CD8-positive, alpha-beta memory T cell (primary cell): Measurements from ENCODE around the gene POLE4. TPM values are rescaled to one million over a fixed set of nuclear protein-coding genes. Genes with fewer than 3 reads are reported as not detected.

Source experiments
- CTCF ChIA-PET: fragments of 350-600 bp; sonication (Branson Sonifier 250); formaldehyde crosslinking; loops from one replicate; lab custom pipeline; 2021; ENCODE audit warnings: antibody characterized with exemption; lab: Charles Lee
- POLR2A ChIA-PET: fragments of 350-600 bp; sonication (Branson Sonifier 250); formaldehyde crosslinking; loops from one replicate; lab custom pipeline; 2021; ENCODE audit warnings: antibody characterized with exemption; lab: Charles Lee
- DNase-seq, 5 donors: peaks; one replicate each; pipeline versions ENCODE4 v3.0.0 to v3.0.0-alpha.2; 2020 to 2022; ENCODE audit warnings: mixed read lengths in 1 of 5
- H3K27ac ChIP-seq: one replicate; pipeline ENCODE4 v1.7.0; 2013; ENCODE audit warnings: low read depth, mild to moderate bottlenecking, low read length, moderate library complexity
- H3K27me3 ChIP-seq: 2 replicates; pipeline ENCODE4 v1.7.0; 2013; ENCODE audit warnings: low read length, mild to moderate bottlenecking; ENCODE audit not compliant: insufficient read depth, poor library complexity, severe bottlenecking
- H3K36me3 ChIP-seq: 2 replicates; pipeline ENCODE4 v1.7.0; 2013; ENCODE audit warnings: mild to moderate bottlenecking, low read length, moderate library complexity; ENCODE audit not compliant: insufficient read depth
- H3K4me1 ChIP-seq: 2 replicates; pipeline ENCODE4 v1.7.0; 2013; ENCODE audit warnings: mild to moderate bottlenecking, low read length, moderate library complexity; ENCODE audit not compliant: insufficient read depth
- H3K4me3 ChIP-seq: 2 replicates; pipeline ENCODE4 v1.7.0; 2013; ENCODE audit warnings: mild to moderate bottlenecking, low read length
- H3K9me3 ChIP-seq: 2 replicates; pipeline ENCODE4 v1.7.0; 2013; ENCODE audit warnings: mild to moderate bottlenecking, low read length
- H3K27ac Mint-ChIP-seq, 8 donors: one replicate each; pipeline ENCODE4 v1.8.0; 2020 to 2021; ENCODE audit warnings: mixed read lengths in 8 of 8, mild to moderate bottlenecking in 6 of 8, inconsistent platforms in 3 of 8, moderate library complexity in 3 of 8
- H3K27me3 Mint-ChIP-seq, 2 donors: one replicate each; pipeline ENCODE4 v1.8.0; 2020 to 2021; ENCODE audit warnings: mixed read lengths in 2 of 2, mild to moderate bottlenecking in 1 of 2, moderate library complexity in 1 of 2
- H3K36me3 Mint-ChIP-seq, 3 donors: one replicate each; pipeline ENCODE4 v1.8.0; 2020 to 2021; ENCODE audit warnings: mixed read lengths in 3 of 3, inconsistent platforms in 1 of 3, mild to moderate bottlenecking in 1 of 3
- H3K4me1 Mint-ChIP-seq, 3 donors: one replicate each; pipeline ENCODE4 v1.8.0; 2020 to 2021; ENCODE audit warnings: mixed read lengths in 3 of 3, inconsistent platforms in 1 of 3, mild to moderate bottlenecking in 1 of 3
- H3K4me3 Mint-ChIP-seq, 7 donors: one replicate each; pipeline ENCODE4 v1.8.0; 2020 to 2021; ENCODE audit warnings: mixed read lengths in 7 of 7, mild to moderate bottlenecking in 6 of 7, moderate library complexity in 4 of 7, inconsistent platforms in 2 of 7
- H3K9me3 Mint-ChIP-seq, 5 donors: one replicate each; pipeline ENCODE4 v1.8.0; 2020 to 2022; ENCODE audit warnings: mixed read lengths in 5 of 5, mild to moderate bottlenecking in 3 of 5, moderate library complexity in 2 of 5, inconsistent platforms in 1 of 5
- polyA plus RNA-seq: library from polyadenylated mRNA; unstranded; fragments of 300-500 nt; fragmentation: Illumina TruSeq; gene quantifications from one replicate; pipeline ENCODE4 v1.2.3, GENCODE V29; 2021
- total RNA-seq, 2 experiments: library from RNA; stranded (reverse); gene quantifications; one replicate each; pipeline ENCODE4 v1.2.3, GENCODE V29; 2021

POLE4 gene
- total and polyA plus RNA-seq, 3 experiments from 2014 or later, result 67.8 to 131 (median 68.6) TPM

- no peak for DNase-seq
- no peak overlapping the region for H3K4me3 ChIP-seq
- CTCF ChIA-PET, result no interaction called here
- Mint-ChIP-seq H3K9me3 (peaks cover 0 to 3% (median 0%) of the 10 kb centered on the region in 5 donors), H3K27ac (peak overlapping the region in 1 of 8 donors; percentile 17), H3K27me3 (no peaks in the 10 kb centered on the region), H3K4me1 (peaks cover 18 to 35% (median 21%) of the 10 kb centered on the region in 3 donors), H3K36me3 (peaks cover 0 to 18% (median 0%) of the 10 kb centered on the region in 3 donors), H3K4me3 (peak overlapping the region in 1 of 7 donors; percentile 25)
- H3K9me3 ChIP-seq, result no peaks in the 10 kb centered on the region
- no peak overlapping the region for H3K27ac ChIP-seq
- POLR2A ChIA-PET, result no interaction called here
- no peaks in the 10 kb centered on the region for H3K36me3 ChIP-seq
- peaks cover 9% of the 10 kb centered on the region for H3K4me1 ChIP-seq
- no peaks in the 10 kb centered on the region for H3K27me3 ChIP-seq
These were observed 4.0 kb upstream of the POLE4 start for GRCh38 chr2:74954500-74954874.

DNA sequence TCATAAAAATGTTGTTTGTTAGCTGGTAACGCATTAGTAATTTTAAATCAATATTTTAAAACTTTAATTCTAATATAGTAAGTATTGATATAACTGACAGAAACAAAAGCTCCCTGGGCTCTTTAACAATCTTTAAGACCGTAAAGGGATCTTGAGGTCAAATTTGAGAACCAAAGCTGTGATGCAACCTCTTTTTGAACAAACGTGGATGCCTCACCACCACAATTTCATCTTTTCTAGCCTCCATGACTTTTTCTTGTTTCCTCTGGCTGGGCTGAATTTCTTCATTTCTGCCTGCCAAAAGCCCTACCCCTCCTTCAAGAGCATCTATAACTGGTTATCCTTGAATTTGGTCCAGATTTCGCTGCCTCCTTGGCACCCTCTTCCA lies 563 bp upstream of the POLE4 start:
- Histone ChIP-seq H3K27ac (peak overlapping the region; percentile 72), H3K4me1 (peaks cover 17% of the 10 kb centered on the region), H3K27me3 (no peaks in the 10 kb centered on the region), H3K9me3 (no peaks in the 10 kb centered on the region), H3K4me3 (peak overlapping the region; percentile 46), H3K36me3 (no peaks in the 10 kb centered on the region)
- ChIA-PET CTCF (no interaction called here), POLR2A (interaction anchor here (0.6 kb wide), 1 partner anchor 1724 kb away, joined by 3 read pairs; the partner anchor contains the start of gene CCT7)
- Mint-ChIP-seq H3K4me1 (peaks cover 43 to 65% (median 52%) of the 10 kb centered on the region in 3 donors), H3K9me3 (no peaks in the 10 kb centered on the region), H3K36me3 (peaks cover 12 to 39% (median 12%) of the 10 kb centered on the region in 3 donors), H3K4me3 (peak overlapping the region; percentile 67 to 93 (median 86)), H3K27ac (peak overlapping the region; percentile 67 to 95 (median 88)), H3K27me3 (no peaks in the 10 kb centered on the region)
- DNase-seq, result no peak

- no peaks in the 10 kb centered on the region for H3K36me3 ChIP-seq
- H3K27ac ChIP-seq, result peak overlapping the region; percentile 34
- H3K4me1 Mint-ChIP-seq, result peaks cover 42 to 63% (median 57%) of the 10 kb centered on the region in 3 donors
- ChIA-PET CTCF (no interaction called here), POLR2A (no interaction called here)
- peak overlapping the region; percentile 86 to 97 (median 92) for H3K27ac Mint-ChIP-seq
- peak in 4 of 5 donors; percentile 18 to 55 (median 42) for DNase-seq
- peak overlapping the region; percentile 46 for H3K4me3 ChIP-seq
- no peaks in the 10 kb centered on the region for H3K9me3 Mint-ChIP-seq
- no peaks in the 10 kb centered on the region for H3K27me3 Mint-ChIP-seq
- H3K4me3 Mint-ChIP-seq, result peak overlapping the region; percentile 81 to 93 (median 86)
- no peaks in the 10 kb centered on the region for H3K9me3 ChIP-seq
- peaks cover 16 to 39% (median 20%) of the 10 kb centered on the region in 3 donors for H3K36me3 Mint-ChIP-seq
- no peaks in the 10 kb centered on the region for H3K27me3 ChIP-seq
- H3K4me1 ChIP-seq, result peaks cover 17% of the 10 kb centered on the region
These were observed 786 bp downstream of the POLE4 start for GRCh38 chr2:74959106-74959751.

GRCh38 chr2:74966887-74967286 lies 8.4 kb downstream of the POLE4 start:
- peaks cover 0 to 3% (median 0%) of the 10 kb centered on the region in 5 donors for H3K9me3 Mint-ChIP-seq
- DNase-seq, result peak in 2 of 5 donors; percentile 3 to 29
- no peak overlapping the region for H3K4me3 ChIP-seq
- H3K36me3 ChIP-seq, result no peaks in the 10 kb centered on the region
- peaks cover 28 to 50% (median 34%) of the 10 kb centered on the region in 3 donors for H3K36me3 Mint-ChIP-seq
- H3K27me3 ChIP-seq, result no peaks in the 10 kb centered on the region
- H3K27ac Mint-ChIP-seq, result peak overlapping the region in 3 of 8 donors; percentile 1 to 38 (median 15)
- H3K27ac ChIP-seq, result no peak overlapping the region
- no peaks in the 10 kb centered on the region for H3K27me3 Mint-ChIP-seq
- H3K4me1 Mint-ChIP-seq, result peaks cover 19 to 39% (median 27%) of the 10 kb centered on the region in 3 donors
- H3K4me3 Mint-ChIP-seq, result peak overlapping the region in 4 of 7 donors; percentile 3 to 28 (median 14)
- H3K9me3 ChIP-seq, result no peaks in the 10 kb centered on the region
- H3K4me1 ChIP-seq, result peaks cover 13% of the 10 kb centered on the region
- CTCF ChIA-PET, result interaction anchor here (1.4 kb wide), 1 partner anchor 19 kb away, joined by 3 read pairs; no protein-coding TSS in a partner anchor
- POLR2A ChIA-PET, result no interaction called here

DNA sequence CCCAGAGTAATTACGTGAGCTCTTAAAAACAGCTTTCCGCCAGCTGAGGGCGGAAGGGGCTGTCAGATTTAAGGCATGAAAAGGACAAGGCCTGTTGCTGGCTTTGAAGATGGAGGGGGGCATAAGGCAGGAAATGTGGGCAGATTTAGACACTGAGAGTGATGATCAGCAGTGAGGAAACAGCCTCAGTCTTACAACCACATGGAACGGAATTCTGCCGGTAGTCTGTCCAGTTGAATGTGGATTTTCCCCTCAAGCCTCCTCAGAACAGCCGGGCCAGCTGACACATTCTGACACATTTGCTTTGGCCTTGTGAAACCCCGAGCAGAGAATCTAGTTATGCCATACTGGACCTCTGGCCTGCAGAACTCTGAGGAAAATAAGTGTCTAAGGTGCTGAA lies 16.6 kb downstream of the POLE4 start:
- Histone ChIP-seq H3K27me3 (no peaks in the 10 kb centered on the region), H3K36me3 (no peaks in the 10 kb centered on the region), H3K4me3 (no peak overlapping the region), H3K4me1 (peaks cover 4% of the 10 kb centered on the region), H3K9me3 (no peaks in the 10 kb centered on the region), H3K27ac (no peak overlapping the region)
- DNase-seq, result no peak
- ChIA-PET CTCF (no interaction called here), POLR2A (no interaction called here)
- no peak overlapping the region for H3K27ac Mint-ChIP-seq
- no peak overlapping the region for H3K4me3 Mint-ChIP-seq
- H3K27me3 Mint-ChIP-seq, result no peaks in the 10 kb centered on the region
- H3K36me3 Mint-ChIP-seq, result peaks cover 10 to 29% (median 12%) of the 10 kb centered on the region in 3 donors
- H3K4me1 Mint-ChIP-seq, result peaks cover 0 to 4% (median 2%) of the 10 kb centered on the region in 3 donors
- H3K9me3 Mint-ChIP-seq, result peaks cover 0 to 2% (median 0%) of the 10 kb centered on the region in 5 donors

- Mint-ChIP-seq H3K4me1 (peaks cover 0 to 4% (median 2%) of the 10 kb centered on the region in 3 donors), H3K27ac (no peak overlapping the region)
- H3K27me3 ChIP-seq, result no peaks in the 10 kb centered on the region
These were observed 21.4 kb downstream of the POLE4 start for GRCh38 chr2:74979844-74980243.

GRCh38 chr2:74982577-74982976 lies 24.1 kb downstream of the POLE4 start:
- Mint-ChIP-seq H3K27ac (no peak overlapping the region), H3K9me3 (peaks cover 0 to 3% (median 0%) of the 10 kb centered on the region in 5 donors), H3K4me3 (no peak overlapping the region), H3K4me1 (peaks cover 0 to 4% (median 2%) of the 10 kb centered on the region in 3 donors), H3K27me3 (no peaks in the 10 kb centered on the region), H3K36me3 (peaks cover 5 to 14% (median 7%) of the 10 kb centered on the region in 3 donors)
- ChIA-PET CTCF (no interaction called here), POLR2A (no interaction called here)
- DNase-seq, result no peak
- no peaks in the 10 kb centered on the region for H3K36me3 ChIP-seq
- no peak overlapping the region for H3K27ac ChIP-seq
- no peaks in the 10 kb centered on the region for H3K9me3 ChIP-seq
- H3K4me3 ChIP-seq, result no peak overlapping the region
- H3K27me3 ChIP-seq, result no peaks in the 10 kb centered on the region
- H3K4me1 ChIP-seq, result peaks cover 4% of the 10 kb centered on the region

More at GRCh38 chr2:74979844-74980243, 21.4 kb downstream of the POLE4 start:
- no peak overlapping the region for H3K27ac ChIP-seq
- H3K36me3 Mint-ChIP-seq, result peaks cover 8 to 20% (median 12%) of the 10 kb centered on the region in 3 donors
- no peaks in the 10 kb centered on the region for H3K36me3 ChIP-seq
- no peaks in the 10 kb centered on the region for H3K9me3 ChIP-seq
- H3K27me3 Mint-ChIP-seq, result no peaks in the 10 kb centered on the region
- H3K4me1 ChIP-seq, result peaks cover 4% of the 10 kb centered on the region
- no peak overlapping the region for H3K4me3 ChIP-seq
- no peak for DNase-seq
- no peak overlapping the region for H3K4me3 Mint-ChIP-seq
- POLR2A ChIA-PET, result no interaction called here
- CTCF ChIA-PET, result no interaction called here
- no peaks in the 10 kb centered on the region for H3K9me3 Mint-ChIP-seq
